Dermis blood vessel endothelial cell (primary cell): ENCODE measurements around the gene FAM117A. TPM values are rescaled to one million over a fixed set of nuclear protein-coding genes. Genes with fewer than 3 reads are reported as not detected.
A peak's percentile ranks its signal among the peaks of the same experiment; 100 is the strongest.
"Not testable (repeated sequence)": the region's sequence is repeated elsewhere in the genome, so short reads cannot be mapped to it uniquely, and the experiment has no call there.

Source experiments
- DNase-seq: peaks from one replicate; pipeline ENCODE4 v3.0.0; 2010
- total RNA-seq: library from RNA; depleted of rRNA; stranded (reverse); fragments of >200 nt; gene quantifications from 2 replicates; pipeline ENCODE4 v1.2.3, GENCODE V29; 2014

FAM117A gene
- total RNA-seq, 1 donor from 2014 or later, result 15.5 TPM

DNA sequence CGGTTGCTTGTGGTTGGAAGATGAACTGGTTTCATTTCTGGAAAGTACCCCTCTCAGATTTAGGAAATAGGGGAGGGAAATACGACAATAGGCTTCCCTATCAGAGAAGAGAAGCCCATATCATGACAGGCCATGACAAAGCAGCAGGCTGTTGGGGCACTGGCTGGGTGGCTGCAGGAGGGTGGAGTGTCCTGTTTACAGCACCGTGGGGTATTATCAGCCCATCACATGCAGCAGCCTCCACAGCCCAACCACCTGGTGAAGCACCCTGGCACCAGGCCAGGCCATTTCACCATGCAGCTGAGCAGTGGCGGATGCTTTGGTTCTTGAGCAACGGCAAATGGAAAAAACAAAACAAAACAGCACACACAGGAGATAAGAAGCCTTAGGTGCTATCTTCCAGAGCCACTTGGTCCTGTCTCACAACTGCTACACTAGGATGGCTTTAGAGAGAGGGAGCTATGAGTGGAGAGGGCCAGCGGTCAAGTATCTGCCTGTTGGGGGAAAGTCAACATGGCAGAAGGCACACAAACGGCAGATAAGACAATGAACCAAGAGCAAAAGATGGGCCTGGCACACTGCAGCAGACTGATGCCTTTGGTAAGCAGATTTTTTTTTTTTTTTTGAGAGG is 24.2 kb downstream of the FAM117A start:
- peak; percentile 74 for DNase-seq

DNA sequence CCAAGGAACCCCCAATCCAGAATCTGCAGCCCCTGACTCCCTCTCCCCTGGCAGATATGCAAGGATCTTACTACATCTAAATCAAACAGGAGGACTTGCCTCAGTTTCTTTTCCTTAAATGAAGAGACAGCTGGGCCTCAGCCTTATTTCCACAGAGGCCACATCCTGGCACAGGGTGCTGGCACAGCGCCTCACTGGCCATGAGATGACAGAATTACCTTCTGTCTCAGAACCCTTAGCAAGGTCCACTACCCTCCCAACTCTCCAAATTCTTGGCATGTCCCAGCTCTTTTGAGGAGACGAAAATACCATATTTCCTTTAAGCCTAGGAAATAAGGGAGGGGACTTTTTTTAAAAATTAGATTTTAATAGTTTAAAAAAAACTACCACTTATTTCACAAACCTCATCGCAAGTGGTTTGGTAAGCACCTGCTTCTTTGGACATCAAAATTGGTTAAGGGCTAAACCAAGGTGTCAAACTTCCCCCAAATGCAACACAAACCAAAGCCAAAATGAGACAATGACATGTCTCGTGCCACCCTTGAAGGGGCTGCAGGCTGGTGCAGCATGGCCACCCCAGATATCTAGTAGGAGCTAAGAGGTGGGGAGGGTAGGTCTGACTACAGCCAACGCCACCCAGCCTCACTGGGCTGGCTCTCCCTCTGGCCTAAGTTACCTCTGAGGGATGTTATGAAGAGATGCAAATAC is 25.3 kb downstream of the FAM117A start:
- DNase-seq, result no peak

DNA sequence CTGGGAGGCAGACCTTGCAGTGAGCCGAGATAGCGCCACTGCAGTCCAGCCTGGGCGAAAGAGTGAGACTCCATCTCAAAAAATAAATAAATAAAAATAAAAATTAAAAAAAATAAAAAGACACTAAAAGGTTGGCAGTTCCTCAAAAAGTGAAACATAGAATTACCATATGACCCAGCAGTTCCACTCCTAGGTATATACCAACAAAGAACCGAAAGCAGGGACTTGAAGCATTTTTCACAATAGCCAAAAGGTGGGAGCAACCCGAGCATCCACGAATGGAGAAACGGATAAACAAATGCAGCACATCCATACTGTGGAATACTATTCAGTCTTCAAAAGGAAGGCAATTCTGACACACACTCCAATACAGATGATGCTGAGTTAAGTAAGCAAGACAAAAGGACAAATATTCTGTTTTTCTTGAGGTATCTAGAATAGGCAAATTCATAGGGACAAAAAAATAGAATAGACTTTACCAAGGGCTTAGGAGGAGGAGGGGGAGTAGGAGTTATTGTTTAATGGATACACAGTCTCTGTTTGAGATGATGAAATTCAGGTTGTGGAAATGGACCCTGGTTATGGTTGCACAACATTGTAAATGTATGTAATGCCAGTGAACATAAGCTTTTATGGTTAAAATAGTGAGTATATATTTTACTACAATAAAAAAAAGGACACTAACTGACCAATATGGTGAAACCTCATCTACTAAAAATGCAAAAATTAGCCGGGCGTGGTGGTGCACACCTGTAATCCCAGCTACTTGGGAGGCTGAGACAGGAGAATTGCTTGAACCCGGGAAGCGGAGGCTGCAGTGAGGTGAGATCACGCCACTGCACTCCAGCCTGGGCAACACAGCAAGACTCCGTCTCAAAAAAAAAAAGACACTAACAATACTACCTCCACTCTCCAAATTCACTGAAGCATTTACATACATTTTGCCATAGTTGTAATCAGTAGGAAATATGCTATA is 29.1 kb downstream of the FAM117A start:
- DNase-seq, result no peak

GRCh38 chr17:49731435-49731831 is 32.5 kb downstream of the FAM117A start:
- DNase-seq, result no peak

DNA sequence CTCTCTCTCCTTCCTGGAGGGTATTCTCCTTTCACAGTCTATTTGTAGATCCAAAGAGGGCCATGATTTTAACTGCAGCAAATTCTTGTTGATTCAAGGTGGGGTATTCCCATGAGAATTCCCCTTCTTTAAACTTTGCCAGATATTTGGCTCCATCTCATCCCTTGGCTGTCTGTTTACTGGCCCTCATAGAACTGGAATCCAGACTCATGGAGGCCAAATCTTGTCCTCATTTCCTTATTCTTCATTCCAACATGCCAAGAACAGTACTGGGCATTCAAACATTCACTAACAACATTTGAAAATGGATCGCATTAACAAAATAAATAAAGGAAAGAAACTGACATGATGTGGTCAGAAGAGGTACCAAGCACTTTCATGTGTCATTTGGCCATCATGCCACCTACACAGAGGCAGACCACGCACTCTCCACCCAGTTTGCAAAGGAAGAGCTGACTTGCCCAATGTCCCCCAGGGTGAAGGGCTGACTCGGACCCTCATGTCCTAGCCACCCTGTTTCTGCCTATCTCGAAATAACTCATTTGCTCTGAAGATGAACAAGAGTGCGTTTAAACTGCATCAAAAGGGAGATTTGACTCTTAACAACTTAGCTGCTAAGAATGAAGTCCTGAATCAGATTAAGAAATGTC is 33.0 kb downstream of the FAM117A start:
- DNase-seq, result no peak

DNA sequence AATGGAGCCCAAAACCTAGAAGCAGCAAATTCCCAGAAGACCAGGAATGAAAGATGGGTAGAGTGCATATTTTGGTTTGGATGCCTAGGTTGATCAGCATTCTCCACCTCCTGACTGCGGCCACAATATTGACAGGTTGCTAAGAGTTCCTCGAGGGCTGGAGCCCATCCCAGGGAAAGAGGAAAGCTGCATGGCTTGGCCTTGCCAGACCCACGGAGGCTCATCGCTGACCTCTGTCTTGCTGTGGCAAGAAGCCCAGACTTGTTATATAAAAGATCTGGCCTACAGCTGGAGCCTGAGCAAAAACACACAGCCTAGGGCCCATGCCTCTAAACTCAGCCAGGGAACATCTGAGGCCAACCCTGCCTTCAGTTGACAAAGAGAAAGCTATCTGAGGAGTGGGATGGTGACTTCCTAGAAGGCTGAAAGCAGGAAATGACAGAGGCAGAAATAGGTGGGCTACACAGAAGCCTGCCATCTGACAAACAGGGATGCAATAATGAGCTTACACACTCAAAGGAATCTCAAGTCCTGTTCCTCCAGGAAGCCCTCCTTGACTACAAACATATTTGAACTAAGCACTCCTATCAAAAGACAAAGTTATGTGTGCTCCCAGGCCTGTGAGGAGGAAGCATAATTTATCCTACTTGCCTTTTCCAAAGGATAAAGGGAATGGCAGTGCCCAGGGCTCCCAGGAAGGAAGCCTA is 33.7 kb downstream of the FAM117A start:
- peak; percentile 81 for DNase-seq

DNA sequence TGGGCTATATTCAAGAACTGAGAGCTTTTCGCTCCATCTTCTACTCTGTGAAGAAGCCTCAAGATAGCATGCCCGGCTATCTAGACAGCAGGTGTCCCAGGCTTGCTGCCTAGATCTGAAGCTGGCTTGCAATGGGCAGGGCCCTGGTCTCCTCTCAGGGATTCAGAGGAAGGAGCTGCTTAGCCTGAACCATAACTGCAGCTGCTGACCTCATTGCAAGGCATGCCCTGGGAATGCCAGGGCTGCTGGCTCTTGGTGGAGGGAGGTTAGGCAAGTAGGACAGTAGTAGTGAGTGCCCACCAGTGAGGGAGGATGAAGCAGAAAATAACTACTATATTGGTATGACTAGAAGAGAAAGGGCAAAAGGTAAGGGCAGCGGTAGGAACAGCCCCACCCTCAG is 34.9 kb downstream of the FAM117A start:
- DNase-seq, result no peak

DNA sequence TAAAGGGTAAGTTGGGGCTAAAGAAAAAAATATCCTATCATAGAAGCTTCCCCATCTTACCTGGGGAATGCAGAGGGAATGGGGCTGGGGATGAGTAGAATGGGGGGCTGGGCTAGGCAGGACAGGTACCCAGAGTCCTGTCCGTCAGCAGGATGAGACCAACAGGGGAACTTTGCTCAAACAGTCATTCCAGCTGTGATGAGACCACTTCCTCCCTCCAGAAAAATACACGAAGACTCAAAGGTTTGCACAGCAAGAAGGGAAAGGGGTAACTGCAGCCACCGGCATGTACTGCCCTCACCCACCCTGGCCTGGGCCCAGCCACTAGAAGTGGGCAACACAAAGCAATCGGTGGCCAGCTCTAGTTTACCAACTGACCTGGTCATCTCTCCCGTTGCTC is 35.5 kb downstream of the FAM117A start:
- DNase-seq, result no peak

DNA sequence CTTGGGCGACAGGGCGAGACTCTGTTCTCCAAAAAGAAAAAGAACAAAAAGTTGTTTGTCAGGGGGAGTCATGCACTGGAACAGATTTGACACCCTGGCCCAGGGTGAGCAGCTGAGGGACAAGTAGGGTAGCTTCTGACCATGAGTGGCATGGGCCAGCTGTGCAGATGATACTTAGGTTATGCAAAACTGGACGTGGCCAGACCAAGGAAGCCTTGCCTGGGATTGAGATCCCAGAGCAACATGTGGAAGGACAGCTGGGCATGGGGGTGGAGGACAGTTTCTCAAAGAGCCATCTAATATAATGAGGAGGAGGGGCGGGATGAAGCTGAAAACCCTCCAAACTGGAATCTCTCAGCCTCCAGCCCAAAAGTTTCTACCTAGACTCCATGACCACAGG is 36.6 kb downstream of the FAM117A start:
- DNase-seq, result no peak

DNA sequence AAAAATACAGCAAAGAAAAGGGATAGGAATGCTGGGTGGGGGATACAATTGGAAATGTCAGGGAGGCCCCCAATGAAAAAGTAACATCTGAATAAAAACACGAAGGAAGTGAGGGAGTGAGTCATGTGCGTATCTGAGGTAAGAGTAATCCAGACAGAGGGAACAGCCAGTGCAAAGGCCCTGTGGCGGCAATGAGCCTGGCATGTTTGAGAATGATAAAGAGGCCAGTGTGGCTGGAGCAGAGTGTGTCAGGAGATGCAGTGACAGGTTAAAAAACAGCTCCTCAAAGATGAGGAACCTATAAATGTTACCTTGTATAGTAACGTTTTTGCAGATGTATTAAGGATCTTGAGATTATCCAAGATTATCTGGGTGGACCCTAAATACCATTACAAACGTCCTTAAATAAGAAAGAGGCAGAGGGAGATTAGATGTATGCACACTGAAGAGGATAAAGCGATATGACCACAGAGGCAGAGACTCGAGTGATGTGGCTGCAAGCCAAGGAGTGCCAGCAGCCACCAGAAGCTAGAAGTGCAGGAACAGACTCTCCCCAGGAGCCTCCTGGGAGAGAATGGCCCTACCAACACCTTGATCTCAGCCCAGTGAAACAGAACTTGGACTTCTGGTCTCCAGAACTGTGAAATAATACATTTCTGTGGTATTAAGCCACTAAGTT is 38.3 kb downstream of the FAM117A start:
- no peak for DNase-seq

DNA sequence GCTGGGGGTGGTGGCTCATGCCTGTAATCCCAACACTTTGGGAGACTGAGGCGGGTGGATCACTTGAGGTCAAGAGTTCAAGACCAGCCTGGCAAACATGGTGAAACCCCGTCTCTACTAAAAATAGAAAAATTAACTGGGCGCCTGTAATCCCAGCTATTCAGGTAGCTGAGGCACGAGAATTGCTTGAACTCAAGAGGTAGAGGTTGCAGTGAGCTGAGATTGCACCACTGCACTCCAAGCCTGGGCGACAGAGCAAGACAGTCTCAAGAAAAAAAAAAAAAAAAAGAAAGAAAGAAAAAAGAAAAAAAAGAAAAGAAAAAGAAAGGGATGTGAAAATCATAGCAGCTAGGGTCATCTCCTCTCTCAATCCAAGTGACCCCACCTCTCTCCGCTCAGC is 39.4 kb downstream of the FAM117A start:
- not testable (repeated sequence) for DNase-seq

GRCh38 chr17:49723423-49723822 is 40.5 kb downstream of the FAM117A start:
- no peak for DNase-seq

DNA sequence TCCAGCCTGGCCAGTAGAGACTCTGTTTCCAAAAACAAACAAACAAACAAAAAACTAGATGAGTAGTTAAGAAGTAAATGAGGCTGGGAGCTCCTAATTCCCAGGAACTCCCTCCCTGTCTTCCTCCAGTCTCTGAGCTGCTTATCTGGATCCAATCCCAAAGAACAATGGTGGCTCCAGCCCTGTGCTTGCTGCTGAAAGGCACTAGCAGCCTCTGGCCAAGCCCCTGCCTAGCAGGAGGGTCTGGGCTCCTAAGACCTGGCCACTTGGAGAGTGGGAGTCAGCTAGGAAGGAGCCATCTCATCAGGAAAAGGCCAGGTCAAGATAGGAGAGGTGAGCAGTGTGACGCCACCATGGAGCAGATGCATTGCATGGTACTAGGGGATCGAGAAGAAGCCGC is 41.9 kb downstream of the FAM117A start:
- DNase-seq, result no peak

DNA sequence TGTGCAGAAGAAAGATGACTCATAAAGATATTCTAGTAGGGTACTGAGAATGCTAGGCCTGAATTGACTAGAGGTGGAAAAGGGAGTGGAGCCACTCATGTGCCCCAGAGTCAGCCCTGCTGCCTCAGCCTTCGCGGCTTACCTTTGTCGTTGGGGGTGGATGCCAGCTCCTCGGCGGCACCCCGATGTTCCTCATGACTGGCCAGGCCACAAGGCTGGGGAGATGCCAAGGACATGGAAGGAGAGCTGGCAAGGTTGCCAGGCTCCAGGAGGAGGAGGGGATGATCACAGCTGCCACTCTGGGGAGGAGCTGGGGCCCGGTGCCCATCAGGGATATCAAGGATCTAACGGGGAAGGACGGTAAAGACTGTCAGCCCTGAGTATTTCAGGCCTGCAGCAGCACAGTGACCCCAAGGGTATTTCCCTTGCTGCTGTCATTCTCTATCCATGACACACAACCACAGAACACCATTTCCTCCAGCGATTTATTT is 46.5 kb downstream of the FAM117A start:
- DNase-seq, result no peak

GRCh38 chr17:49716668-49717364 is 47.1 kb downstream of the FAM117A start:
- no peak for DNase-seq

- DNase-seq, result no peak
Measured at GRCh38 chr17:49715717-49716279, 48.1 kb downstream of the FAM117A start.

DNA sequence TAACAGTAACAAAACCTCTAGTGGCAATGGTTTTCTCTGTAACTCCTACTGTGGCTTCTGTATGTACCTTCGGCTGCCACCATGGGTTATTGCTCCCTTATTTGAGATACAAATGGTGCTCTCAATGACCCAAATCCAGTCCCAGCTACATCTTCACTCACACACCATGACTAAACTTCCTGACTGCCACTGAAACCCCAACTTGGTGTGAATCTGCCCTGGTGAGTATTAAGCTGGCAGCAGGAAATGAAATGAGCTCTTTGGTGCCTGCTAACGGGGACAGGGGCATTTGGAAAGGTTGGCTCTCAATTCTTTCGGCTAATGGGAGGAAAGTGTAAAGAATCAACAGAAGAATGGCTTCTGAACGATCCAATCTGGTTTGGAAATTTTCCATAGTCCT is 48.7 kb downstream of the FAM117A start:
- DNase-seq, result no peak

- DNase-seq, result peak; percentile 67
Measured at GRCh38 chr17:49708515-49709183, 55.3 kb downstream of the FAM117A start.

DNA sequence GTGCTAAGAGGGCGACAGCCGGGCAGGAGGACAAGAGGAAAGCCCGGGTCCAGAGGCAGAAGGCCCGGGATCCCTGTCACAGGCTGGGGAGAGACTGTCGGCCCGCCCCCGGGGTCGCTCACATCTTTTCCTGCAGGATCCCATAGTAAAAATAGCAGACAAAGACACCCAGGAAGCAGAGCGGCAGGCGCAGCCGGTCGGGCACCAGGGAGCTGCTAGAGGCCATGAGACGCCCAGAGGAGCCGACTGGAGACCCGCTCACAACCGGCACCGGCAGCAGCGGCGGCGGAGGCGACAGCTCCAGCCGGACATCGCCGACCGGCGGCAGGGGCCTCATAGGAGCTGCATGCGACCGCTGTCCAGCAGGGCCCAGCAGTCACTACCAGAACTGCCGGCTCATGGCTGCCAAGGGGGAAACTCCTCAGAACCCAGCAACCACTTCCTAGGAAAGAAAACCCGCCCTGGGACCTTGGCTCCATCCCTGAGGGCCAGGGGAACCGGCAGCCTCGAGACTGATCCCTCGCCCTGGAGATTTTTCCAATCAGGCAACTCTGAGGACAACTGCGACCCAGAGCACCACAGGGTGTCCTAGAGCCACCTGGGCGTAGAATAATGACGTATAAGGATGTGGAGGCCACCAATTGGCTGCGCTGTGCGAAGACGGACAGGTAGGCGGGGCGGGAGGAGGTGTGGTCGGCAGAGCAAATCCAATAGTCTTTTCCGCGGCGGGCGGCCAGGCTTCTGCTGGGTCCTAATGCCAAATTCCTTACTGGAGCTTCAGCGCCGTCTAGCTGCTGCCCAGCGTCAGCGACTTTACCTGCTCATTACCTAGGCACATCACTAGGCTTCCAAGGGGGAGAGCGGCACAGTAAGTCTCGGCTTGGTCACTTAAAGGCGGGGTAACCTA is 56.1 kb downstream of the FAM117A start, which contains the start of gene SLC35B1:
Gene SLC35B1, minus strand, starts transcription at position 357 of the 907 bp plus-strand sequence. Its CDS starts 131 bp downstream, at position 226.
- peak; percentile 99 for DNase-seq
